ENCODE measurements around the gene ILF3. TPM values are rescaled to one million over a fixed set of nuclear protein-coding genes. Genes with fewer than 3 reads are reported as not detected.

The ILF3 gene
- polyA plus RNA-seq, 2 donors: 84.2 to 107 TPM

GRCh38 chr19:10624585-10624984, 29.6 kb upstream of the ILF3 start:
- H3K27ac ChIP-seq (ENCODE audit: low read depth in 2 of 2, low read length in 1 of 2): peak overlapping the region; percentile 21 to 69
- H3K36me3 ChIP-seq (ENCODE audit: control insufficient read depth in 2 of 2, insufficient read depth in 2 of 2, low read length in 1 of 2): peaks cover 0 to 13% of the 10 kb centered on the region in 2 donors
- peaks cover 5 to 22% of the 10 kb centered on the region in 2 donors for H3K4me1 ChIP-seq (ENCODE audit: control insufficient read depth in 2 of 2, insufficient read depth in 2 of 2, low read length in 1 of 2)
- H3K27me3 ChIP-seq (ENCODE audit: control insufficient read depth in 1 of 2, insufficient read depth in 2 of 2, low read length in 2 of 2): no peaks in the 10 kb centered on the region
- 55 to 62% methylated on average over 6 of the region's 6 CpGs for WGBS, 2 donors
- H3K9me3 ChIP-seq (ENCODE audit: control insufficient read depth in 2 of 2, insufficient read depth in 1 of 2, low read depth in 1 of 2, low read length in 1 of 2): no peaks in the 10 kb centered on the region
- no peak overlapping the region for H3K4me3 ChIP-seq (ENCODE audit: low read depth in 1 of 2, low read length in 2 of 2)

GRCh38 chr19:10625003-10625761, 29.0 kb upstream of the ILF3 start, which contains the start of gene SLC44A2:
TSS of gene SLC44A2 (plus strand) at chr19:10625553. CDS start at chr19:10625634, 81 bp downstream.
- peaks cover 0 to 16% of the 10 kb centered on the region in 2 donors for H3K36me3 ChIP-seq (ENCODE audit: control insufficient read depth in 2 of 2, insufficient read depth in 2 of 2, low read length in 1 of 2)
- no peaks in the 10 kb centered on the region for H3K9me3 ChIP-seq (ENCODE audit: control insufficient read depth in 2 of 2, insufficient read depth in 1 of 2, low read depth in 1 of 2, low read length in 1 of 2)
- H3K4me3 ChIP-seq (ENCODE audit: low read depth in 1 of 2, low read length in 2 of 2): peak within 1 kb of the TSS; percentile 87 to 93
- peak within 1 kb of the TSS; percentile 81 to 92 for H3K27ac ChIP-seq (ENCODE audit: low read depth in 2 of 2, low read length in 1 of 2)
- 13 to 24% methylated on average over 43 to 53 of the region's 53 CpGs for WGBS, 2 donors
- no peaks in the 10 kb centered on the region for H3K27me3 ChIP-seq (ENCODE audit: control insufficient read depth in 1 of 2, insufficient read depth in 2 of 2, low read length in 2 of 2)
- peaks cover 5 to 22% of the 10 kb centered on the region in 2 donors for H3K4me1 ChIP-seq (ENCODE audit: control insufficient read depth in 2 of 2, insufficient read depth in 2 of 2, low read length in 1 of 2)

GRCh38 chr19:10625762-10626138, 28.4 kb upstream of the ILF3 start:
- Histone ChIP-seq H3K27ac (ENCODE audit: low read depth in 2 of 2, low read length in 1 of 2) (peak overlapping the region; percentile 81 to 92), H3K4me1 (ENCODE audit: control insufficient read depth in 2 of 2, insufficient read depth in 2 of 2, low read length in 1 of 2) (peaks cover 5 to 22% of the 10 kb centered on the region in 2 donors), H3K4me3 (ENCODE audit: low read depth in 1 of 2, low read length in 2 of 2) (peak overlapping the region; percentile 87 to 93), H3K9me3 (ENCODE audit: control insufficient read depth in 2 of 2, insufficient read depth in 1 of 2, low read depth in 1 of 2, low read length in 1 of 2) (no peaks in the 10 kb centered on the region), H3K36me3 (ENCODE audit: control insufficient read depth in 2 of 2, insufficient read depth in 2 of 2, low read length in 1 of 2) (peaks cover 0 to 18% of the 10 kb centered on the region in 2 donors), H3K27me3 (ENCODE audit: control insufficient read depth in 1 of 2, insufficient read depth in 2 of 2, low read length in 2 of 2) (no peaks in the 10 kb centered on the region)
- WGBS, 2 donors: 21% methylated on average over 8 to 10 of the region's 10 CpGs

GRCh38 chr19:10631874-10632273, 22.3 kb upstream of the ILF3 start:
- Histone ChIP-seq H3K4me3 (ENCODE audit: low read depth in 1 of 2, low read length in 2 of 2) (no peak overlapping the region), H3K4me1 (ENCODE audit: control insufficient read depth in 2 of 2, insufficient read depth in 2 of 2, low read length in 1 of 2) (peaks cover 5 to 9% of the 10 kb centered on the region in 2 donors), H3K27ac (ENCODE audit: low read depth in 2 of 2, low read length in 1 of 2) (no peak overlapping the region), H3K36me3 (ENCODE audit: control insufficient read depth in 2 of 2, insufficient read depth in 2 of 2, low read length in 1 of 2) (peaks cover 22 to 53% of the 10 kb centered on the region in 2 donors), H3K27me3 (ENCODE audit: control insufficient read depth in 1 of 2, insufficient read depth in 2 of 2, low read length in 2 of 2) (no peaks in the 10 kb centered on the region), H3K9me3 (ENCODE audit: control insufficient read depth in 2 of 2, insufficient read depth in 1 of 2, low read depth in 1 of 2, low read length in 1 of 2) (no peaks in the 10 kb centered on the region)
- 80 to 83% methylated on average over 14 of the region's 14 CpGs for WGBS, 2 donors

GRCh38 chr19:10634430-10634829, 19.7 kb upstream of the ILF3 start:
- H3K27ac ChIP-seq (ENCODE audit: low read depth in 2 of 2, low read length in 1 of 2): no peak overlapping the region
- no peaks in the 10 kb centered on the region for H3K9me3 ChIP-seq (ENCODE audit: control insufficient read depth in 2 of 2, insufficient read depth in 1 of 2, low read depth in 1 of 2, low read length in 1 of 2)
- H3K36me3 ChIP-seq (ENCODE audit: control insufficient read depth in 2 of 2, insufficient read depth in 2 of 2, low read length in 1 of 2): peaks cover 30 to 55% of the 10 kb centered on the region in 2 donors
- no peaks in the 10 kb centered on the region for H3K27me3 ChIP-seq (ENCODE audit: control insufficient read depth in 1 of 2, insufficient read depth in 2 of 2, low read length in 2 of 2)
- H3K4me1 ChIP-seq (ENCODE audit: control insufficient read depth in 2 of 2, insufficient read depth in 2 of 2, low read length in 1 of 2): no peaks in the 10 kb centered on the region
- H3K4me3 ChIP-seq (ENCODE audit: low read depth in 1 of 2, low read length in 2 of 2): no peak overlapping the region
- WGBS, 2 donors: 89 to 95% methylated on average over 7 of the region's 7 CpGs

- H3K27ac ChIP-seq (ENCODE audit: low read depth in 2 of 2, low read length in 1 of 2): no peak overlapping the region
- 90 to 94% methylated on average over 6 of the region's 6 CpGs for WGBS, 2 donors
- peaks cover 30 to 54% of the 10 kb centered on the region in 2 donors for H3K36me3 ChIP-seq (ENCODE audit: control insufficient read depth in 2 of 2, insufficient read depth in 2 of 2, low read length in 1 of 2)
- no peak overlapping the region for H3K4me3 ChIP-seq (ENCODE audit: low read depth in 1 of 2, low read length in 2 of 2)
- no peaks in the 10 kb centered on the region for H3K9me3 ChIP-seq (ENCODE audit: control insufficient read depth in 2 of 2, insufficient read depth in 1 of 2, low read depth in 1 of 2, low read length in 1 of 2)
- no peaks in the 10 kb centered on the region for H3K27me3 ChIP-seq (ENCODE audit: control insufficient read depth in 1 of 2, insufficient read depth in 2 of 2, low read length in 2 of 2)
- no peaks in the 10 kb centered on the region for H3K4me1 ChIP-seq (ENCODE audit: control insufficient read depth in 2 of 2, insufficient read depth in 2 of 2, low read length in 1 of 2)
These were observed 19.2 kb upstream of the ILF3 start for GRCh38 chr19:10634963-10635362.

- Histone ChIP-seq H3K27ac (ENCODE audit: low read depth in 2 of 2, low read length in 1 of 2) (no peak overlapping the region), H3K36me3 (ENCODE audit: control insufficient read depth in 2 of 2, insufficient read depth in 2 of 2, low read length in 1 of 2) (peaks cover 29 to 48% of the 10 kb centered on the region in 2 donors), H3K9me3 (ENCODE audit: control insufficient read depth in 2 of 2, insufficient read depth in 1 of 2, low read depth in 1 of 2, low read length in 1 of 2) (no peaks in the 10 kb centered on the region), H3K4me3 (ENCODE audit: low read depth in 1 of 2, low read length in 2 of 2) (no peak overlapping the region), H3K27me3 (ENCODE audit: control insufficient read depth in 1 of 2, insufficient read depth in 2 of 2, low read length in 2 of 2) (no peaks in the 10 kb centered on the region), H3K4me1 (ENCODE audit: control insufficient read depth in 2 of 2, insufficient read depth in 2 of 2, low read length in 1 of 2) (no peaks in the 10 kb centered on the region)
- 83 to 88% methylated on average over 37 of the region's 37 CpGs for WGBS, 2 donors
These were observed 17.7 kb upstream of the ILF3 start for GRCh38 chr19:10636304-10636972.

- peaks cover 27 to 53% of the 10 kb centered on the region in 2 donors for H3K36me3 ChIP-seq (ENCODE audit: control insufficient read depth in 2 of 2, insufficient read depth in 2 of 2, low read length in 1 of 2)
- H3K9me3 ChIP-seq (ENCODE audit: control insufficient read depth in 2 of 2, insufficient read depth in 1 of 2, low read depth in 1 of 2, low read length in 1 of 2): no peaks in the 10 kb centered on the region
- peak overlapping the region in 1 of 2 donors; percentile 6 for H3K27ac ChIP-seq (ENCODE audit: low read depth in 2 of 2, low read length in 1 of 2)
- WGBS, 2 donors: 73 to 76% methylated on average over 8 of the region's 8 CpGs
- no peaks in the 10 kb centered on the region for H3K27me3 ChIP-seq (ENCODE audit: control insufficient read depth in 1 of 2, insufficient read depth in 2 of 2, low read length in 2 of 2)
- no peak overlapping the region for H3K4me3 ChIP-seq (ENCODE audit: low read depth in 1 of 2, low read length in 2 of 2)
- no peaks in the 10 kb centered on the region for H3K4me1 ChIP-seq (ENCODE audit: control insufficient read depth in 2 of 2, insufficient read depth in 2 of 2, low read length in 1 of 2)
These were observed 16.3 kb upstream of the ILF3 start for GRCh38 chr19:10637894-10638293.

- Histone ChIP-seq H3K27me3 (ENCODE audit: control insufficient read depth in 1 of 2, insufficient read depth in 2 of 2, low read length in 2 of 2) (no peaks in the 10 kb centered on the region), H3K36me3 (ENCODE audit: control insufficient read depth in 2 of 2, insufficient read depth in 2 of 2, low read length in 1 of 2) (peaks cover 28 to 54% of the 10 kb centered on the region in 2 donors), H3K27ac (ENCODE audit: low read depth in 2 of 2, low read length in 1 of 2) (no peak overlapping the region), H3K4me1 (ENCODE audit: control insufficient read depth in 2 of 2, insufficient read depth in 2 of 2, low read length in 1 of 2) (peaks cover 0 to 6% of the 10 kb centered on the region in 2 donors), H3K4me3 (ENCODE audit: low read depth in 1 of 2, low read length in 2 of 2) (no peak overlapping the region), H3K9me3 (ENCODE audit: control insufficient read depth in 2 of 2, insufficient read depth in 1 of 2, low read depth in 1 of 2, low read length in 1 of 2) (no peaks in the 10 kb centered on the region)
- 84 to 89% methylated on average over 8 of the region's 8 CpGs for WGBS, 2 donors
These were observed 14.3 kb upstream of the ILF3 start for GRCh38 chr19:10639836-10640235.

Measured in esophagus (tissue), 2 donors.